Measurements from ENCODE around the gene NTNG2. TPM values are rescaled to one million over a fixed set of nuclear protein-coding genes. Genes with fewer than 3 reads are reported as not detected.
"Not testable (repeated sequence)": the region's sequence is repeated elsewhere in the genome, so short reads cannot be mapped to it uniquely, and the experiment has no call there.

Gene NTNG2
- total RNA-seq, 1 donor from 2014 or later: under 0.01 TPM

DNA sequence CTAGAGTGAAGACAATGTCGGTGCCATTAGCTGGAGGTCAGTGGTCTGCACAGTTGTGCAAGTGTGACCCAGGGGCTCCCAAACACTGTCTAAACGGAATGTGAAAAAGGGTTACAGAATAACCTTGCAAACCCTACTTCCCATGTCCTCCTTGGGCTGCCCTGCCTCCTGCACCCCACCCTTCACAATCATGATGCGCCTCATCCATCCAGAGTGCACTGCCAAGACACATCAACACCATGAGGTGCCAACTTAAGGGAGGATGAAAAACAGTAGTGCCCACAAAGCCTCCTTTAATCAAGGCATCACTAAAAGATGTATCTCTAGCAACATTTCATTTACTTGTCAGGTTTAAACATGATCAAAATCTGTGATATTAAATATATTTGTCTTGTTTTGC, 105.8 kb downstream of the NTNG2 start:
- no peaks in the 10 kb centered on the region for H3K27me3 ChIP-seq (ENCODE audit: control insufficient read depth, insufficient read depth, low read length)
- no peak for DNase-seq (ENCODE audit: low read depth)
- no peak for TF ChIP-seq CTCF (IDR thresholded peaks at IDR 0.05; ENCODE audit: insufficient read depth, low read length, severe bottlenecking)
- no peak overlapping the region for H3K4me3 ChIP-seq (ENCODE audit: low read depth, low read length)
- H3K36me3 ChIP-seq (ENCODE audit: control insufficient read depth, insufficient read depth, low read length): peaks cover 28% of the 10 kb centered on the region
- FAIRE-seq: no peak

DNA sequence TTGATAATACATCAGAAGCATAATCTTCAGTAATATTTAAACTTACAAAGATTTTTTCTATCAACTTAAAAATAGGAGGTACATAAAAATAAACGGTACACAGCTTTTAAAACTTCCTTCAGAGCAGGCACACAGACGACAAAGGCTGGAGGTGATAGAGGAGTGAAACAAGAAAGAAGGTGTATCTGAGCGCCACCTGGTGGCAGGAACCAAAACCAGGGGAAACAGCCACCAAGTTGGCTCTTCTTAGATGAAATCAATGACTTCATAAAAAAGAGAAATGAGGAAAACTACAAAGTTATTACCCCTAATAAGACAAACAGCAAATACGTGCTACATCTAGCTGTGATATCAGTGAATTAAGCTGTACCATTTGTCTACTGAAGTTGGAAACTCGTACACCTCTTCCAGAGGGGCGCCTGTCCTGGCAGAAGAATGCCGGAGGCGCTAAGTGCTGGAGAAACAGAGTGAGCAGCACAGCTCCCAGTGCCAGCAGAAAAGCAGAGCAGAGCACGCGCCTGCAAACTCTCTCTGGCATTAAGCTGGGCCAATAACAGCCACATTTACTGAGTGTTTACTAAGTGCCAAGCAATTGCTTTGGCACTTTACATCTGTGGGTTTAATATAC, 107.0 kb downstream of the NTNG2 start:
- no peak overlapping the region for H3K4me3 ChIP-seq (ENCODE audit: low read depth, low read length)
- peaks cover 31% of the 10 kb centered on the region for H3K36me3 ChIP-seq (ENCODE audit: control insufficient read depth, insufficient read depth, low read length)
- peak; percentile 64 for TF ChIP-seq CTCF (IDR thresholded peaks at IDR 0.05; ENCODE audit: insufficient read depth, low read length, severe bottlenecking)
- DNase-seq (ENCODE audit: low read depth): peak; percentile 3
- H3K27me3 ChIP-seq (ENCODE audit: control insufficient read depth, insufficient read depth, low read length): no peaks in the 10 kb centered on the region
- FAIRE-seq: no peak

DNA sequence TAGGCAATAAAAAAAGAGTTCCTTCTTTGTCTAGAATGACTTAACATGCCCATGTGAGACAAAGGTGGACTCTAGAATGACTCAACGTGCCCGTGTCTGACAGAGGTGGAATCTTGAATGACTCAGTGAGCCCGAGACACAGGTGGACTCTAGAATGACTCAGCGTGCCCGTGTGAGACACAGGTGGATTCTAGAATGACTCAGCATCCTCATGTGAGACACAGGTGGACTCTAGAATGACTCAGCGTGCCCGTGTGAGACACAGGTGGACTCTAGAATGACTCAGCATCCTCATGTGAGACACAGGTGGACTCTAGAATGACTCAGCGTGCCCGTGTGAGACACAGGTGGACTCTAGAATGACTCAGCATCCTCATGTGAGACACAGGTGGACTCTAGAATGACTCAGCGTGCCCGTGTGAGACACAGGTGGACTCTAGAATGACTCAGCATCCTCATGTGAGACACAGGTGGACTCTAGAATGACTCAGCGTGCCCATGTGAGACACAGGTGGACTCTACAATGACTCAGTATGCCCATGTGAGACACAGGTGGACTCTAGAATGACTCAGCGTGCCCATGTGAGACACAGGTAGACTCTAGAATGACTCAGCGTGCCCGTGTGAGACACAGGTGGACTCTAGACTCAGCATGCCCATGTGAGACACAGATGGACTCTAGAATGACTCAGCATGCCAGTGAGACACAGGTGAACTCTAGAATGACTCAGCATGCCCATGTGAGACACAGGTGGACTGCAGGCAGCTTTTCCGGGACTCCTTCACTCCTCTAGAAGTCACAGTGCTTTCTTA, 108.1 kb downstream of the NTNG2 start:
- H3K36me3 ChIP-seq (ENCODE audit: control insufficient read depth, insufficient read depth, low read length): peaks cover 27% of the 10 kb centered on the region
- DNase-seq (ENCODE audit: low read depth): peak; percentile 81
- not testable (repeated sequence) for H3K27me3 ChIP-seq (ENCODE audit: control insufficient read depth, insufficient read depth, low read length); H3K4me3 ChIP-seq (ENCODE audit: low read depth, low read length); FAIRE-seq

DNA sequence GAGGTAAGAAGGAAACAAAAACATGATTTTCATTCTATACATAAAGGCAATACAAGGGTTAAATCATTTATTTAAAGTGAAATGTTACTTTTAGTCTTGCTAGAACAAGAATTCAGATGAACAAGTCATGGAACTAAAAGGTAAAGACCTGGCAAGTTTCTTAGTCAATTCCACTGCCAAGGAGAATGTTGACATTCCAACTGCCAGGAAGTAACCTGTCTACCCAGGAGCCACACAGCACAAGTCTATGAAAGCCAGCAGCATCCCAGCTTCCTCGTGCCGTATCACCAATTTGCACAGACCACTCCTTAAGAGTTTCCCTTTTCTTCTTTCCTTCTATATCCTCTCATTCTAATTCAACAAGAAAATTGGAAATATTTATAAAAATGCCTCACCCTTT, 113.0 kb downstream of the NTNG2 start:
- DNase-seq (ENCODE audit: low read depth) (no peak), FAIRE-seq (no peak)
- no peaks in the 10 kb centered on the region for H3K27me3 ChIP-seq (ENCODE audit: control insufficient read depth, insufficient read depth, low read length)
- H3K4me3 ChIP-seq (ENCODE audit: low read depth, low read length): no peak overlapping the region
- peaks cover 38% of the 10 kb centered on the region for H3K36me3 ChIP-seq (ENCODE audit: control insufficient read depth, insufficient read depth, low read length)
- TF ChIP-seq CTCF (IDR thresholded peaks at IDR 0.05; ENCODE audit: insufficient read depth, low read length, severe bottlenecking): no peak

- no peak overlapping the region for H3K4me3 ChIP-seq (ENCODE audit: low read depth, low read length)
- peaks cover 30% of the 10 kb centered on the region for H3K36me3 ChIP-seq (ENCODE audit: control insufficient read depth, insufficient read depth, low read length)
- DNase-seq (ENCODE audit: low read depth) (no peak), FAIRE-seq (no peak)
- TF ChIP-seq CTCF (IDR thresholded peaks at IDR 0.05; ENCODE audit: insufficient read depth, low read length, severe bottlenecking): no peak
- no peaks in the 10 kb centered on the region for H3K27me3 ChIP-seq (ENCODE audit: control insufficient read depth, insufficient read depth, low read length)
These were observed 121.3 kb downstream of the NTNG2 start for GRCh38 chr9:132283165-132283564.

DNA sequence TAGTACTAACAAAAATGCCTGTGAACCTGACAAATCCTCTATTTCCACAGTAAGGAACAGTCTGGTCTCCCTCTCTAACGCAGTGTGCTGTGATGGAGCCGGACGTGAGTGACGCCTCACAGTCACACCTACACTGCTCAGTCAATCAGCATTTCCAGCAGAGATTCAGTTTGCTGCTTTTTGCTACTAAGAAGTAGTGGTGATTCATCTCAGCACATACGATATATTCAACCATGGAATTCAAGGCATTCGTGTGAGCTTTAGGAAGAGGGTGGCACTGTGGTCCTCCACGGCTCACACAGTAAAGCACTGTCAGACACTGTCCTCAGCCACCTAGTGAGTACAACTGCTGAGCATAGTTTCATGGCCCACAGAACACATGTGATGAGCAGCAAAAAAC, 122.0 kb downstream of the NTNG2 start:
- DNase-seq (ENCODE audit: low read depth) (no peak), FAIRE-seq (no peak)
- peaks cover 29% of the 10 kb centered on the region for H3K36me3 ChIP-seq (ENCODE audit: control insufficient read depth, insufficient read depth, low read length)
- no peak for TF ChIP-seq CTCF (IDR thresholded peaks at IDR 0.05; ENCODE audit: insufficient read depth, low read length, severe bottlenecking)
- H3K27me3 ChIP-seq (ENCODE audit: control insufficient read depth, insufficient read depth, low read length): no peaks in the 10 kb centered on the region
- H3K4me3 ChIP-seq (ENCODE audit: low read depth, low read length): no peak overlapping the region
